Endothelial cell of umbilical vein (primary cell): ENCODE measurements around the gene STAT4.

Experiments used
- EZH2 ChIP-seq: IDR thresholded peaks from 2 replicates; pipeline ENCODE4 v1.6.1; 2012; ENCODE audit warnings: borderline replicate concordance, low read depth, mild to moderate bottlenecking, moderate library complexity, low read length, inconsistent platforms; ENCODE audit not compliant: severe bottlenecking
- JUN ChIP-seq: IDR thresholded peaks from 2 replicates; pipeline ENCODE4 v1.6.1; 2011; ENCODE audit warnings: borderline replicate concordance, low read depth; ENCODE audit not compliant: insufficient read length, insufficient read depth
- TF ChIP-seq, protein P1 (sequence below), 2 donors: IDR thresholded peaks; 1 replicate in 1 of 2; 2 replicates in 1 of 2; pipeline ENCODE4 v1.5.1; 2011; ENCODE audit warnings: low read length in 2 of 2, mild to moderate bottlenecking in 2 of 2, moderate library complexity in 2 of 2, control low read depth in 1 of 2, inconsistent platforms in 1 of 2, low read depth in 1 of 2; ENCODE audit not compliant: insufficient read depth in 1 of 2; ENCODE audit errors: extremely low read depth in 1 of 2

DNA sequence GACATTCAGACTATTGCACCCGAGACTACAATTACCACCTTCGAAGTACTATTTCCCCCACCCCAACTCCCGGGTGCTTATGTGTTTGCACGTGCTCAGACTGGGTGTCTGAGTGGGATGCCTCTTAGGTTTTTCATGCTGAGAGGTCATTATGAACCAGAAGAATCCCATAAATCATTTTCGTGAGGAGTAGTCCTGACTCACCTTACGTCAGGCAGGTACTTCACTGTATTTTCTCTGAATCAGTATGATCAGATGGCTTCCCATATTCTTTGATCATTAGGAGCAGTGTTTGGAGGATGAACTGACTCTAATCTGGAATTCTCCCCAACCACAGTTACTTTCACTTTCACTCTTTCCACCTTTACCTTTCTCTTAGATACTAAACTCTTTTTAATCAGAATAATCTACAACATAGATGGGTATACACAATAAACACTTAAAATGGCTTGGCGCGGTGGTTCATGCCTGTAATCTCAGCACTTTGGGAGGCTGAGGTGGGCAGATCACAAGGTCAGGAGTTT is 38.4 kb upstream of the STAT4 start:
- TF ChIP-seq JUN (no peak), EZH2 (no peak)
- TF ChIP-seq, protein P1, sequence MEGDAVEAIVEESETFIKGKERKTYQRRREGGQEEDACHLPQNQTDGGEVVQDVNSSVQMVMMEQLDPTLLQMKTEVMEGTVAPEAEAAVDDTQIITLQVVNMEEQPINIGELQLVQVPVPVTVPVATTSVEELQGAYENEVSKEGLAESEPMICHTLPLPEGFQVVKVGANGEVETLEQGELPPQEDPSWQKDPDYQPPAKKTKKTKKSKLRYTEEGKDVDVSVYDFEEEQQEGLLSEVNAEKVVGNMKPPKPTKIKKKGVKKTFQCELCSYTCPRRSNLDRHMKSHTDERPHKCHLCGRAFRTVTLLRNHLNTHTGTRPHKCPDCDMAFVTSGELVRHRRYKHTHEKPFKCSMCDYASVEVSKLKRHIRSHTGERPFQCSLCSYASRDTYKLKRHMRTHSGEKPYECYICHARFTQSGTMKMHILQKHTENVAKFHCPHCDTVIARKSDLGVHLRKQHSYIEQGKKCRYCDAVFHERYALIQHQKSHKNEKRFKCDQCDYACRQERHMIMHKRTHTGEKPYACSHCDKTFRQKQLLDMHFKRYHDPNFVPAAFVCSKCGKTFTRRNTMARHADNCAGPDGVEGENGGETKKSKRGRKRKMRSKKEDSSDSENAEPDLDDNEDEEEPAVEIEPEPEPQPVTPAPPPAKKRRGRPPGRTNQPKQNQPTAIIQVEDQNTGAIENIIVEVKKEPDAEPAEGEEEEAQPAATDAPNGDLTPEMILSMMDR (IDR thresholded peaks at IDR 0.05; ENCODE audit: extremely low read depth in 1 of 2, insufficient read depth in 1 of 2, low read depth in 1 of 2, low read length in 2 of 2): no peak
